HS-5 (cell line): Measurements from ENCODE around the gene MAD2L1.
"Not testable (repeated sequence)": the region's sequence is repeated elsewhere in the genome, so short reads cannot be mapped to it uniquely, and the experiment has no call there.

Source experiments
- DNase-seq: peaks from one replicate; pipeline ENCODE4 v3.0.0-alpha.2; 2012; ENCODE audit warnings: low read depth

MAD2L1 gene

GRCh38 chr4:120066517-120067340 lies at the start of gene MAD2L1:
TSS of gene MAD2L1 (minus strand) at chr4:120066848. CDS start at chr4:120066734, 114 bp downstream.
- DNase-seq, result peak; percentile 92

DNA sequence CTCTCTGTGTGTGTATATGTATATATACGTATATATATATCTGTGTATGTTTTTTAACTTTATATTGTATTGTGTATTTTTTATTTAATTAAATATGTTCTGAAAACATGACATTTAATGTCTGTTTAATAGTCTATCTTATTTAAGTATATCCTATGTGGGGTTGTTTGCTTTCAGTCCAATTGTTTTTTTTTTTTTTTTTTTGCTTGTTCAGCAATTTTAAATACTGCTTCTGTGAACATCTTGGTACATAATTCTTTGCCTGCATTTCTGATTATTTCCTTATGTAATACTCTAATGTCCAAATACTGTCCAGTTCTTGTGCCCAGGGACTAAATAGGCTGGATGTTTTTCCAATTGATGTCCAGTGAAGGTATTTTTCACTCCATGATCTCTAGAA lies 45.1 kb upstream of the MAD2L1 start:
- DNase-seq, result no peak

DNA sequence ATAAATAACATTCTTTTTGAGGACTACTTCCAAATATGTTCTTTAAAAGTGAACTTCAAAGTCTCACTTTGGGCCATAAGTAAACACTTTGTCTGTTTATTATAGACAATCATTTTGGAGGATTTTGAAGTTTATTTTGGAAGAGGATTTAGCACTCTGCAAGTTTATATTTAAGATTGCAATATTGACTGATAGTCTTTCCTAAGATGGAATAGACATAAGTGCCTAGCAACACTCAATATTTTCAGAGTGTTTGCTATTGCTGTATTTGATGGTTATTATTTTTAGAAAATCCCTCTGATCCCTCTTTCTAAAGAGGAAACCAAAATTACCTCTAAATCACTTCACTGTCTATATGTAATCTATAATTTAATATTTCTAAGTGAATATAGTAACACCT lies 42.8 kb upstream of the MAD2L1 start:
- no peak for DNase-seq

GRCh38 chr4:120105472-120105871 lies 38.8 kb upstream of the MAD2L1 start:
- no peak for DNase-seq

DNA sequence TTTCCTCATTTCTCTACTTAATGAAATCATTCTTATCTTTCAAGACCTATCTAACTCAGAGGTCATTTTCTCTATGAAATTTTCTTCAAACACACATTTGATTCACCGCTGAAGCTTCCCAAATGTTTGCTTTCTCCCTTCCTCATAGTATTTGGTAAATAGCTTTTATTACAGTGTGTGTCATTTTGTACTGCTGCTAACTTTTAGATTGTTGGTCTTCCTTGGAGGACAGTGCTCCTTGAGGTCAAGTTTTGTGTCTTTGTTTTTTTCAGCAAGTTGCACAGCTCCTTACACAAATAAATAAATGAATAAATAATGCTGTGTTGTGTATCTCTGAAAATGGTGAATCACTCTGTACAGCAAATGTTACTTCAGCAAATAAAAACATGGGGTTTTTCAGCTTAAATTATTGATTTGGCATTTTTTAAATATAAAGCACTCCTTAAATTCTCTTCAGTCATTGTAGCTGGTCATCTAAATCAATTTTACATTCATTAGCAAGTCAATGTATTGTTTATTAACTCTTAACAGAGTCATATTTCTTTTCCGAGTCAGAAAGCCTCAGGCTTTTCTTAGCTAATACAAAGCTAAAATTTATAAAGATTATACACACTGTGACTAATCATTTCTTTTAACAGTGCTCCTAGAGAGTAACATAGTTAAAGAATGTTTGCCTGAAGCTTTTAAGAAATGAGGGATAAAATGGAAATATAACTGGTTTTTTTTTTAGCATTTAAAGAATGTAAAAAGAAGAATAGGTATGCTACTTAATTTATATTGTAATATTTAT lies 30.1 kb upstream of the MAD2L1 start:
- DNase-seq, result no peak

GRCh38 chr4:120088507-120088906 lies 21.9 kb upstream of the MAD2L1 start:
- DNase-seq, result no peak

DNA sequence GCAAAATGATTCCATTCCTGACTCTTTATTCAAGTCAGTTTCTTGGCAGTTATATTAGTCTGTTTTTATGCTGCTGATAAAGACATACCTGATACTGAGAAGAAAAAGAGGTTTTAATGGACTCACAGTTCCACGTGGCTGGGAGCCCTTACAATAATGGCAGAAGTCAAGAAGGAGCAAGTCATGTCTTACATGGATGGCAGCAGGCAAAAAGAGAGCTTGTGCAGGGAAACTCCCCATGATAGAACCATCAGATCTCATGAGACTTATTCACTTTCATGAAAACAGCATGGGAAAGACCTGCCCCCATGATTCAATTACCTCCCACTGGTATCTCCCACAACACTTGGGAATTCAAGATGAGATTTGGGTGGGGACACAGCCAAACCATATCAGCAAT lies 21.4 kb upstream of the MAD2L1 start:
- DNase-seq, result not testable (repeated sequence)

- DNase-seq, result no peak
Measured at GRCh38 chr4:120085705-120086104, 19.1 kb upstream of the MAD2L1 start.

- no peak for DNase-seq
Measured at GRCh38 chr4:120084327-120084726, 17.7 kb upstream of the MAD2L1 start.

DNA sequence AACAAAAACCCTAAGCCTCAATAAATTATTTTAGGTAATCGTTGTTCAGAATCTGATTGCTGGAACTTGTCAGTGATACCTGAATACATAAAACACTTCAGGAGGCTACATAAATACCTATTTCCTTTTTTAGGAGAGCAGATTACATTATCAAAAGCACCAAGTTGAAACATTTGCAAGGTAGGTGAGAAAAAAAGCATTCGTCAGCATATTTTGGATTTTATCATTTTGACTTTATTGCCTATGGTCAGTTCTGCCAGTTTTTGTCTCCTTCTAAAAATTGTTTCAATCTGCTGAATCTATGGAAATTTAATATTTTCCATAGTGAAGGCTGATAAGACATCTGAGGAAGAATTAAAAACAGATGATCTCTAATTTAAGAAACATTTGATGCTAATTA lies 16.5 kb upstream of the MAD2L1 start:
- DNase-seq, result no peak

GRCh38 chr4:120082251-120082650 lies 15.6 kb upstream of the MAD2L1 start:
- DNase-seq, result no peak

DNA sequence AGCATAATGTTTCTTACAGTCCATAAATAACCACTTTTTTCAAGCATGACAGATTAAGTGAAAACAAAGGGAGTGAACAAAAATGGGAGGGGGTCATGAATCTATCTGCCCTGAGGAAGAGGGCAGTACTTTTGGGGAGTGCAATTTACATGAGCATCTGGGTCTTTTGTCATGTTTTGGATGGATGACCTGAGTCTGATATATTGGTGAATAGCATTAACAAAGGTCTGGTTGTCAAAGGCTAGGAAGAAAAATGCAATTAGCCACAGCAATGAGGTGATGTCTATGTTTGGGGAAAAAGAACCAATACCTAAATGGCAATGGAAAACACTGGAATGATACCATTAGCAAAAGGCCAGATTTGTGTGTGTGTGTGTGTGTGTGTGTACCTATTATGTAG lies 15.1 kb upstream of the MAD2L1 start:
- no peak for DNase-seq

DNA sequence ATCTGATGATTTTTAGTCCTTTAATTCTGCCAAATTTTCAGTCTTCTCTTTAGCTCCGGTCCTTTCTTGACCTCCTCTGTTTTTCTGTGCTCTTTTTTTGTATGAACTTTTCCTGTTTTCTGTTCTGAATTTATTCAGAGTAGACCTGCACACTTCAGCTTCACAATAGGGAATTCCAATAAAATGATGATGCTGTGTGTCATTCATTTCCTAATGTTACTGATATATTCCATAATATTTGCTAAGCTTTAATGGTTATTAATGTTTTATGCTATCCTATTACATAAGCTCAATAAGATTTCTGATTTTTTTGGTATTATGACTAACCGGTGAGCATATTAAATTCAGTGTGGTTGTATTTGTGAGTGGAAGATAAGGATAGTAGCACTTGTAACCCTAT lies 13.9 kb upstream of the MAD2L1 start:
- no peak for DNase-seq

GRCh38 chr4:120079839-120080520 lies 13.3 kb upstream of the MAD2L1 start:
- DNase-seq, result no peak

DNA sequence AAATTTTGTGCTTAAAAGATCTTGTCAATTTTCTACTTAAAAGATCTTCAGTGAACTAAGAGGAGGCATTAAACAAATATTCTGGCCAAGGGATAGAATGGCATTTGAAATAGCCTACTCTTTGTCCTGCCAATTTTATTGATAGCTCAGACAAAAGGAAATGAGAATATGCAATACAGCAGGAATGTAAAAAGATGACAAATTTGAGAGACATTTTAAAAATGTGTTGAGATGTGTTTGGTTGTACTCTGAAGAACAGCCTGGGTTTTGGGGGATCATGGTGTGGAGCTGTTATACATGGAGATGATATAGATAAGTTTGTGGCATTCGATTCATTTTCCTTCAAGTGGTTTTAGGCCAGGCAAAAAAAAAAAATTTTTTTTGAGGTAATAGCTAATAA lies 11.6 kb upstream of the MAD2L1 start:
- DNase-seq, result no peak

DNA sequence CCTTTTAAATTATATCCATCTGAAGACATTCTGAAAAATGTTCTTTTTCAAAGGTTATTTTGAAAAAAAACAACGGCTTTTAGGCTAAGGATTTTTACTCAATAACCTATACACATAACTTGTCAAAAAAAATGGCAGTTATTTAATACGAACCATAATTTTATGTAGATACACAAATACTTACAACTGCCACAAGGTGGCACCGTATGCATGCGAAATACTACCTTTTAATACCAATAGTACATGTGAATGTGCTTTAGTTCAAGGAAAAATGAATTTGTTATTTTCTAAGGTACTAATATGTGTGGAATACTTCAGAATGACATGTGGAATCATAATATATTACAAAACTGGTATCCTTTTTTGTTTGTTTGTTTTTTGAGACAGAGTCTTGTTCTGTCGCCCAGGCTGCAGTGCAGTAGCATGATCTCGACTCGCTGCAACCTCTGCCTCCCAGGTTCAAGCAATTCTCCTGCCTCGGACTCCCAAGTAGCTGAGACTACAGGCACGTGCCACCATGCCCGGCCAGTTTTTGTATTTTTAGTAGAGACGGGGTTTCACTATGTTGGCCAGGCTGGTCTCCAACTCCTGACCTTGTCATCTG lies 4.6 kb upstream of the MAD2L1 start:
- no peak for DNase-seq

GRCh38 chr4:120070196-120070595 lies 3.5 kb upstream of the MAD2L1 start:
- no peak for DNase-seq

DNA sequence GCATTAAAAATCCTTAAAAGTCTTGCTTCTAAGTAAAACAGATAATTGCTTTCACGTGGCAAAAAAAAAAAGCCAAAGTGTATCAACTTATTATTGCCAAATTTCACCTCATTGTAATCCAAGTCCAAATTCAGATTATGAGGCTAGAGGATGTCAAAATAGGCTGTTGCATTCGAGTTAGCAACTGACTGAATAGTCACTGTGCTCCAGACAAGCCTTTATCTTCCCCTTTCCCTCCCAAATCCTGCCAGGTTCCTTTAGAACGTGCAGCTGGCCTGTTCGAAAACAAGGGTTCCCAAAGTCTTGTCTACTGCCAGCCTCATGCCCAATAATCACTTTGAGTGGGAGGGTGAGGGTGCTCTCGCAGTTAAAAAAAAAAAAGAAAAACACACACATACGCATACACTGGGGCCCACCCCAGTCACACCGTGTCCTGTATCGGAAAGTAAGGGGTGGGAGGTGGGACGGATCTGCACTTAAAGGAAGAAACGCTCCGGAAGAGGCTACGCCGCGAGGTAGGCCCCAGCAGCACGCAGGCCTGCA lies 603 bp downstream of the MAD2L1 start:
- no peak for DNase-seq

DNA sequence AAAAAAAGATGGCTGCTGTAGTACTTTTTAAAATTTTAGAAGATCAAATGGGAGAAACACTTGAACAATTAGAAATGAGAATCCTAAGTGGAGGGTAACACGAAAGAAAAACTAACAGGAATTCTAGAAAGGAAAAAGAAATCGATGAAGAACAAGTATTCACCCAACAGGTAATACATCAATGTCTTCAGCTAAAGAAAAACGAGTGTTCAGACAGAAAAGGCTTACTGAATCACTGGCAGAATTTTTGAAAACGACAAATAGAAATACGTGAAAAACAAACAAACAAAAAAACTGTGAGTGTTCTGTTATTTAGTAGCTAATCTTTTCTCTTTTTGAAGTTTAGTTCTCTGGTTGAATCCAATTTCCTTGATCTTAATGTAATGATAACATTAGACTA lies 1.8 kb downstream of the MAD2L1 start:
- no peak for DNase-seq

DNA sequence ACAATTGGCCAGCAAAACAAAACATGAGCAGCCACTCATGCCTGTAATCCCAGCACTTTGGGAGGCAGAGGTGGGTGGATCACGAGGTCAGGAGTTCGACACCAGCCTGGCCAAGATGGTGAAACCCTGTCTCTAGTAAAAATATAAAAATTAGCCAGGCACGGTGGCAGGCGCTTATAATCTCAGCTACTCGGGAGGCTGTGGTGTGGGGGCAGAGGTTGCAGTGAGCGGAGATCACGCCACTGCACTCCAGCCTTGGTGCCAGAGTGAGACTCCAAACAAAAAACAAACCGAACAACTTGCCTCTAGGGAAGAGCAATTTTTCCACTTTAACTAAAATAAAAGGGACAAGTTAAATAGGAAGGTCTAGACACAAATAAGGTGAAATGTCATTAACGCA lies 2.9 kb downstream of the MAD2L1 start:
- not testable (repeated sequence) for DNase-seq

- no peak for DNase-seq
Measured at GRCh38 chr4:120062663-120063195, 3.9 kb downstream of the MAD2L1 start.

- DNase-seq, result no peak
Measured at GRCh38 chr4:120059036-120059435, 7.6 kb downstream of the MAD2L1 start.
